Activated naive CD4-positive, alpha-beta T cell treated with anti-CD3 and anti-CD28 coated beads, Interleukin-2, amount 10 ng/mL, durations not matched to agents 7 days and 5 days (primary cell): ENCODE results near the gene ULK1.
"Not testable (repeated sequence)": the region's sequence is repeated elsewhere in the genome, so short reads cannot be mapped to it uniquely, and the experiment has no call there.

Experiments
- CTCF ChIA-PET: fragments of 350-600 bp; sonication (Branson Sonifier 250); formaldehyde crosslinking; loops from one replicate; lab custom pipeline; 2021; ENCODE audit warnings: antibody characterized with exemption; lab: Charles Lee
- DNase-seq: peaks from one replicate; pipeline ENCODE4 v3.0.0-alpha.2; 2020
- H3K27ac Mint-ChIP-seq: one replicate; pipeline ENCODE4 v1.8.0; 2021; ENCODE audit warnings: mild to moderate bottlenecking, moderate library complexity, mixed read lengths
- H3K27me3 Mint-ChIP-seq: one replicate; pipeline ENCODE4 v1.8.0; 2021; ENCODE audit warnings: mild to moderate bottlenecking, mixed read lengths
- H3K36me3 Mint-ChIP-seq: one replicate; pipeline ENCODE4 v1.8.0; 2021; ENCODE audit warnings: mixed read lengths
- H3K4me1 Mint-ChIP-seq: one replicate; pipeline ENCODE4 v1.8.0; 2021; ENCODE audit warnings: mixed read lengths
- H3K4me3 Mint-ChIP-seq: one replicate; pipeline ENCODE4 v1.8.0; 2021; ENCODE audit warnings: mild to moderate bottlenecking, moderate library complexity, mixed read lengths
- H3K9me3 Mint-ChIP-seq: one replicate; pipeline ENCODE4 v1.8.0; 2021; ENCODE audit warnings: mixed read lengths

Gene ULK1

GRCh38 chr12:131867891-131868675 is 26.3 kb upstream of the ULK1 start:
- H3K36me3 Mint-ChIP-seq = no peaks in the 10 kb centered on the region
- no peak overlapping the region for H3K4me3 Mint-ChIP-seq
- no peaks in the 10 kb centered on the region for H3K4me1 Mint-ChIP-seq
- no peak for DNase-seq
- no peaks in the 10 kb centered on the region for H3K27me3 Mint-ChIP-seq
- CTCF ChIA-PET = no interaction called here
- no peaks in the 10 kb centered on the region for H3K9me3 Mint-ChIP-seq
- H3K27ac Mint-ChIP-seq = no peak overlapping the region

- H3K27me3 Mint-ChIP-seq = no peaks in the 10 kb centered on the region
- CTCF ChIA-PET = interaction anchor here (0.9 kb wide), 1 partner anchor 40 kb away, joined by 4 read pairs; no protein-coding TSS in a partner anchor
- no peaks in the 10 kb centered on the region for H3K36me3 Mint-ChIP-seq
- peaks cover 7% of the 10 kb centered on the region for H3K9me3 Mint-ChIP-seq
- H3K27ac Mint-ChIP-seq = no peak overlapping the region
- no peak overlapping the region for H3K4me3 Mint-ChIP-seq
- no peaks in the 10 kb centered on the region for H3K4me1 Mint-ChIP-seq
- DNase-seq = no peak
Measured at GRCh38 chr12:131869871-131870418, 24.5 kb upstream of the ULK1 start.

DNA sequence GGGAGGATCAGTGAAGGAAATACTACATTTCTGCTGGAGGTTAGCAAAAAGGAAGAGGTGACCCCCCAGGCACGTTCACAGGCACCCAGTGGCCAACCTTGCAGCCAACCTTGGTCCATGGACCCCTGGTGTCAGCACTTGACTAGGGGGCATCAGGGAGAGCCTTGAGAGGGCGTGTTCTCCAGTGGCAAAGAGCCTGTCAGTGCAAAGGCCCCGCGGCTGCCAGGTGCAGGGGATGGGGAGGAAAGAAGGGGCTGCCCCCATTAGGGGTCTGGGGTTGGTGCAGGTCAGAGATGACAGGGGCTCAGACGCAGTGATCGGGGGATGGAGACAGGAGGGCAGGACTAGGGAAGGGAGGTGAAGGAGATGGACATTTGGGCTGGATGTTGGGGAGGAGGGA is 22.7 kb upstream of the ULK1 start:
- Mint-ChIP-seq H3K9me3 (peaks cover 7% of the 10 kb centered on the region), H3K27me3 (peaks cover 7% of the 10 kb centered on the region), H3K36me3 (no peaks in the 10 kb centered on the region), H3K4me1 (no peaks in the 10 kb centered on the region), H3K4me3 (no peak overlapping the region), H3K27ac (no peak overlapping the region)
- CTCF ChIA-PET = no interaction called here
- no peak for DNase-seq

- Mint-ChIP-seq H3K27me3 (peaks cover 11% of the 10 kb centered on the region), H3K4me1 (no peaks in the 10 kb centered on the region), H3K4me3 (no peak overlapping the region), H3K27ac (no peak overlapping the region), H3K36me3 (no peaks in the 10 kb centered on the region), H3K9me3 (peaks cover 7% of the 10 kb centered on the region)
- CTCF ChIA-PET = no interaction called here
- no peak for DNase-seq
Measured at GRCh38 chr12:131872154-131873051, 22.0 kb upstream of the ULK1 start.

- Mint-ChIP-seq H3K4me3 (no peak overlapping the region), H3K36me3 (no peaks in the 10 kb centered on the region), H3K27ac (no peak overlapping the region), H3K27me3 (peaks cover 11% of the 10 kb centered on the region), H3K4me1 (no peaks in the 10 kb centered on the region), H3K9me3 (peaks cover 7% of the 10 kb centered on the region)
- DNase-seq = no peak
- CTCF ChIA-PET = no interaction called here
Measured at GRCh38 chr12:131873293-131873692, 21.1 kb upstream of the ULK1 start.

GRCh38 chr12:131874972-131875371 is 19.4 kb upstream of the ULK1 start:
- not testable (repeated sequence) for H3K9me3 Mint-ChIP-seq, H3K27ac Mint-ChIP-seq, H3K4me3 Mint-ChIP-seq

GRCh38 chr12:131877216-131877615 is 17.2 kb upstream of the ULK1 start:
- CTCF ChIA-PET, H3K9me3 Mint-ChIP-seq, H3K4me1 Mint-ChIP-seq, H3K36me3 Mint-ChIP-seq, H3K4me3 Mint-ChIP-seq, DNase-seq, H3K27ac Mint-ChIP-seq: not testable (repeated sequence)
- H3K27me3 Mint-ChIP-seq = peaks cover 16% of the 10 kb centered on the region

More at GRCh38 chr12:131874972-131875371, 19.4 kb upstream of the ULK1 start:
- H3K4me1 Mint-ChIP-seq, CTCF ChIA-PET, DNase-seq, H3K36me3 Mint-ChIP-seq: not testable (repeated sequence)
- H3K27me3 Mint-ChIP-seq = peaks cover 11% of the 10 kb centered on the region

DNA sequence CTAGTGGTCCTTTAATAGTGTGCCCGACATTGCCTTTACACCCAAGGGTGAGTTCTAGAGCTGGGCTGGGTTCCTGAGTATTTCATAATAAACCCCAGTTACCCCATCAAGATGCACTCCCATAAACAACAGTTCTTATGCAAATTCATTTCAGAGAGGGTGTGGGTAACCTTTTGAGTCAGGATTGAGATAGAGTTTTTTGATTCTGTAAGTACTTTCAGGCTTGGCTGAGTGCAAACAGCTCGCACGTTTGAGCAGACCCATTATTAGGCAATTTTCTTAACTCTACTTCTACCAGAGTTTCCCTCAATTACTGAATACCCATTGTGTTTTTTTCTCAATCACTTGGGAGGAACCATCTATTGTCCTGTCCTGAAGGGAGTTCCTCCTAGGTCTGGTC is 16.0 kb upstream of the ULK1 start:
- DNase-seq, H3K36me3 Mint-ChIP-seq, H3K4me1 Mint-ChIP-seq, H3K4me3 Mint-ChIP-seq, CTCF ChIA-PET, H3K9me3 Mint-ChIP-seq, H3K27ac Mint-ChIP-seq: not testable (repeated sequence)
- peaks cover 16% of the 10 kb centered on the region for H3K27me3 Mint-ChIP-seq

- Mint-ChIP-seq H3K4me1 (peaks cover 11% of the 10 kb centered on the region), H3K27me3 (peaks cover 10% of the 10 kb centered on the region), H3K4me3 (no peak overlapping the region), H3K36me3 (no peaks in the 10 kb centered on the region), H3K27ac (no peak overlapping the region), H3K9me3 (peaks cover 6% of the 10 kb centered on the region)
- CTCF ChIA-PET = no interaction called here
- DNase-seq = no peak
Measured at GRCh38 chr12:131882804-131883520, 11.5 kb upstream of the ULK1 start.

GRCh38 chr12:131883521-131883900 is 10.9 kb upstream of the ULK1 start:
- no peak overlapping the region for H3K4me3 Mint-ChIP-seq
- H3K4me1 Mint-ChIP-seq = peaks cover 11% of the 10 kb centered on the region
- H3K36me3 Mint-ChIP-seq = no peaks in the 10 kb centered on the region
- peaks cover 6% of the 10 kb centered on the region for H3K9me3 Mint-ChIP-seq
- H3K27ac Mint-ChIP-seq = no peak overlapping the region
- H3K27me3 Mint-ChIP-seq = peaks cover 13% of the 10 kb centered on the region
- no peak for DNase-seq
- CTCF ChIA-PET = no interaction called here

DNA sequence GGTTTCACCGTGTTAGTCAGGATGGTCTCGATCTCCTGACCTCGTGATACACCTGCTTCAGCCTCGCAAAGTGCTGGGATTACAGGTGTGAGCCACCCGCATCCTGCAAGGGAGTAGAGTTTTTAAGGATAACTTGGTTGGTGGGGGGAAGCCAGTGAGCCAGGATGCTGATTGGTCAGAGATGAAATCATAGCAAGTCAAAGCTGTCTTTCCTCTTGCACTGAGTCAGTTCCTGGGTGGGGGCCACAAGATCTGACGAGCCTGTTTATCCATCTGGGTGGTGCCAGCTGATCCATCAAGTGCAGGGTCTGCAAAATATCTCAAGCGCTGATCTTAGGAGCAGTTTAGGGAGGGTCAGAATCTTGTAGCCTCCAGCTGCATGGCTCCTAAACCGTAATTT is 9.3 kb upstream of the ULK1 start:
- Mint-ChIP-seq H3K27me3 (peaks cover 25% of the 10 kb centered on the region), H3K4me1 (peaks cover 11% of the 10 kb centered on the region)
- CTCF ChIA-PET, H3K36me3 Mint-ChIP-seq, H3K27ac Mint-ChIP-seq, H3K4me3 Mint-ChIP-seq, DNase-seq, H3K9me3 Mint-ChIP-seq: not testable (repeated sequence)

- DNase-seq = no peak
- peaks cover 11% of the 10 kb centered on the region for H3K4me1 Mint-ChIP-seq
- H3K27ac Mint-ChIP-seq = no peak overlapping the region
- CTCF ChIA-PET = no interaction called here
- H3K27me3 Mint-ChIP-seq = peaks cover 21% of the 10 kb centered on the region
- no peaks in the 10 kb centered on the region for H3K36me3 Mint-ChIP-seq
- H3K4me3 Mint-ChIP-seq = no peak overlapping the region
- peaks cover 6% of the 10 kb centered on the region for H3K9me3 Mint-ChIP-seq
Measured at GRCh38 chr12:131885543-131886057, 8.8 kb upstream of the ULK1 start.

DNA sequence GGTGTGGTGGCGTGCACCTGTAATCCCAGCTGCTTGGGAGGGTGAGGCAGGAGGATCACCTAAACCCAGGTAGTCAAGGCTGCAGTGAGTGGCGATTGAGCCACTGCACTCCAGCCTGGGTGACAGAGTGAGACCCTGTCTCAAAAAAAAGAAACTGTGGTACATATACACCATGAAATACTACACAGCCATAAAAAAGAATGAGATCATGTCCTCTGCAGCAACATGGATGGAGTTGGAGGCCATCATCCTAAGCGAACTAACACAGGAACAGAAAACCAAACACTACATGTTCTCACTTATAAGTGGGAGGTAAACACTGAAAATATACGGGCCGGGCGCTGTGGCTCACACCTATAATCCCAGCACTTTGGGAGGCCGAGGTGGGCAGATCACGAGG is 2.7 kb upstream of the ULK1 start:
- H3K27me3 Mint-ChIP-seq = peaks cover 15% of the 10 kb centered on the region
- H3K36me3 Mint-ChIP-seq, DNase-seq, H3K27ac Mint-ChIP-seq, CTCF ChIA-PET, H3K4me3 Mint-ChIP-seq, H3K9me3 Mint-ChIP-seq, H3K4me1 Mint-ChIP-seq: not testable (repeated sequence)
